GM19455 (cell line): Measurements from ENCODE around the gene MAP7D1.

Experiments
- ATAC-seq: cut with Tn5 transposase; IDR thresholded peaks from one replicate; pipeline ENCODE4 v1.9.1; 2021; ENCODE audit not compliant: unreplicated experiment

Gene MAP7D1

DNA sequence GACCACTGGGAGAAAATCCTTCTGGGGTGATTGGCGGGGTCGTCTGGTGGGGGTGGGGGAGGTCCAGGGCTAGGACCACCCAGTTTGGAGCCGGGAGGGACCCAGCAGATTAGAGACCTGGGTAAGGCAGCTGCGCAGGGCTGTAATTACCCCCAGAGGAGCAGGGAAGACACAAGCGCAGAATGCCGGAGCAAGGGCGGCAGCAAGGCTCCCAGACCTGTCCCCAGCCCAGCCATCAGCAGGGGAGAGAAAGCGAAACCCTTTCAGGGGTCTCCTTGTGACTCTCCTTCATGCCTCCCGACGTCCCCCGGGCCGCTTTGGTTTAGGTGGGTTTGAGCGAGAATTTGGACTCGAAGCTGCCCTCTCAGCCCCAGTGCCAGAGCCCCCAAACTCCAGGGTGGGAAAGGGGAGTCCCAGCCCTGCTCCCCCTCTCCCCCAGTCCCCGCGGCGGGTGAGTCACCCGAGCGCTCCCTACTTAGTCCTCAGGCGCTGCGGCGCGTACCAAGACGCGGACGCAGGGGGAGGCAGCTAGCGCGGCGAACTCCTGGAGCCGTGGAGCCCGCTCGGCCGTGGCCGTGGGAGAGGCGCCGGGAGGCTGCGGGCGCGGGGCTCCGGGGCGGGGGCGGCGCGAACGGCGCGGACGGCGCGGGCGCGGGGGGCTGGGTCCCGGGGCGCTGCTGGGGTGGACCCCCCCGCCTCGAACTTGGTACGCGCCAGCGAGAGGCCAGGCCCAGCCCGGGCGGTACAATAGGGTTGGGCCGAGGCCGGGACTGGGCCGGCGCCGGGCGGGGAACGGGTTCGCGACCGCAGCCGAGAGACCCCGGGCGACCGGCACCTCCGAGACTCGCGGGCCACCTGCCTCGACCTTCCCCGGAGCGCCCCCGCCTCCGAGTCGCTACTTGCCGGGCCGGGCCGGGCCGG, at the start of gene MAP7D1:
Gene MAP7D1, plus strand, starts transcription at position 753 of the 921 bp plus-strand sequence. CDS start 258 bp downstream, outside the sequence.
- ATAC-seq: peak; percentile 57

DNA sequence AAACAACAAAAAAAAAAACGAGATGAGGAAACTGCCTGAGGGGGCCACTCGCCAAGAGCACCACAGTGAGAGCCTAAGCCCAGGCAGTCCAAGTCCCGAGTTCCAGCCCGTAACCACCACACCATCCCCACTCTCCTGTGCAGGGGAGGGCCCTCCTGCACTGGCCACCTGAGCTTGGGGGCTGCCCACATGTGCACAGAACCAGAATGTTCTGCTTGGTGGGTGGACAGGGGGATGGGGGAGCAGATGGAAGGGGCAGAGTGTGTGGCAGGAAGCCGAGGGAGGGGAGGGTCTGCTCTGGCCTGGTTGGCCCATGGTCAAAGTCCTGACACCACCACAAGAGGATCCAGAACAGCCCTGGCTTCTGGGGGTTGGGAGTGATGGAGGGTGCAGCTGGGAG, 49.7 kb upstream of the MAP7D1 start:
- ATAC-seq: no peak

DNA sequence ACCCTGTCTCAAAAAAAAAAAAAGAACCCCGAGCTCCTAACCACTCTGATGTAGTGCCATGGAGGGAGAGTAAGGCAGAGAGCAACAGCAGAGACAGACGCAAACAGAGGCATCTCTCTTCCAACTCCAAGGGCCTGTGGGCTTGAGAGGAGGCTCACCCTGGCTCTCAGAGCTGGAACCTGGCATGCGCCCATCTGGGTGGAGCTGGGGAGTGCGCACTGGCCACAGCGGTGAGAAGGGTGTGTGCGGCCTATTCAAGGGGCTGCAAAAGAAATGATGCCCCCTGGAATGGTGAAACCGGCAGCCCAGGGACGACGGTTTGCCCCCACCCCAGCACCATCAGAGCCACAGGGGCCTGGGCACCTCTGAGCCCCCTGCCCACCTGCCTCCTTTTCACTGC, 48.6 kb upstream of the MAP7D1 start:
- ATAC-seq: no peak

DNA sequence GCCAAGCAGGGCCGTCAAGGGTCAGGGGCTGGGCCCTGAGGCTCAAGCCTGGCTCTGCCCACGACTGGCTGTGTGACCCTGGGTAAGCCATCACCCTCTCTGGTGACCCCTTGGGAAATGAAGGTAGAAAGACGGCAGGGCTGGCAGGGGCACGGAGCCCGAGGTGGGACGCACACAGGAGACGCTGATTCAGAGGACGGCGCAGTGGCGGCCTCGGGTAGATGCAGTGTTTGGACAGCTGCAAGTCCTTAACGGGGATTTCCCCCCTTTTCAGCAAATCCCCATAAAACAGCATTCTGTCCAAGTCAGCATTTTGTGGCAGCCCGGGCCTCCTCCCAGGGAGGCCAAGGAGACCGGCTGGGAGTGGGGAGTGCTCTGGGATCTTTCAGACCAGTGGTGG, 47.6 kb upstream of the MAP7D1 start:
- ATAC-seq: no peak

DNA sequence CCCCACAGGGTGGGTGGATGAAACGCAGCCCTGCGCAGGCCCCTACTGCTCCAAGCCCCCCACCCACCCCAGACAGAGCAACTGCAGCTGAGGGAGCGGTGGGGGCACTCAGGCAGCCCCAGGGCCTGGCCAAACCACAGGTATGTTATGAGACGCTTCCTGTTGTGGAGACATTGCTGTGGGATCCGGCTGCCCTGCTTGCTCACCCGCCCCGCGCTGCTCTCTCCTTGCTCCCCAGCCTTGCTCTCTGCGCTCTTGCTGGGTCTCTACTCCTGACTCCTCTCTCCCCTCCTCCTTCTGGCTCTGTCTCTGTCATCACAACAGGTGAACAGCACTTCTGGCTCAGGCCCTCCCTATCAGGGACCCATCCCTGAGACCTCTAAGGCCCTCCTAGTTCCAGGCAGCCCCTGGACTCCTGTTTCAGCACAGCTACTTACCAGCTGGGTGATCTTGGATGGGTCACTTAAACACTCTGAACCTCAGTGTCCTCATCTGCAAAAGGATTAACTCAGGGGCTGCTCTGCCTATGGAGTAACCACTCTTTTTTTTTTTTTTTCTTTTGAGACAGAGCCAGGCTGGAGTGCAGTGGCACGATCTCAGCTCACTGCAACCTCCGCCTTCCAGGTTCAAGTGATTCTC, 46.8 kb upstream of the MAP7D1 start:
- ATAC-seq: no peak

DNA sequence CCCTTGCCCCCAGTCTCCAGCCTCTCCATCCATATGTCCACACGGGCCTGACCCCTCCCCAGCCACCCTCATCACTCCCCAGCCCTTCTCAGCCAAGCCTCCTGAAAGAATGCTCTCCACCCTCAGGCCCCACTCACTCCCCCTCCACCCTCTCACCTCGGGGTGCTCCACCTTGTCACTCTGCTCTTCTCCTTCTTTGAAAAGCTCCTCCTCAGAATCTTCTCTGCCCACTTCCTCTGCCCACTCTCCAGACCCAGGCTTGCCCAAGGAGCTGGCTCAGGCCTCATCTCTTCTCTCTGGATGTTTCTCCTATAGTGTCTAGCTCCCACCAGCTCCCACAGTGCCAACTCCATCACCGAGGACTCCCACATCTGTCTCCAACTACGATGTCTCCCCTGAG, 44.8 kb upstream of the MAP7D1 start:
- no peak for ATAC-seq

DNA sequence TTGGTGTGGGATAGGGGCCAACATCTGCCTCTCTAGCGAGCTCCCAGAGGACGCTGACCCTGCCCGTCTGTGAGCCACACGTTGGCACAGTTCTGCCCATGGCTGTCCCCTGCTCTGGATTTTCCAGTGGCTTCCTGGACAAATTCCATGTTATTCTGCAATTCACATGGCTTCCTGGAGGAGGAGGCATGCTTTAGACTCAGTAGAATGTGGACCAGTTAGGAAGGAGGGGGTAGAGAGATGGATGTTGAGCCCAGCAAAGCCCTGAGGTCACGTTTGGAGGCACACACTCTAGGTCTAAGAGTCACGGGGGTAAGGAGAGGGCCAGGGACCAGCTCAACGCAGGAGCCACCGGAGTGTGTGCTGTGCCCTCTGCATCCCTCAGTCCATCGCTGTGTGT, 43.1 kb upstream of the MAP7D1 start:
- ATAC-seq: no peak

DNA sequence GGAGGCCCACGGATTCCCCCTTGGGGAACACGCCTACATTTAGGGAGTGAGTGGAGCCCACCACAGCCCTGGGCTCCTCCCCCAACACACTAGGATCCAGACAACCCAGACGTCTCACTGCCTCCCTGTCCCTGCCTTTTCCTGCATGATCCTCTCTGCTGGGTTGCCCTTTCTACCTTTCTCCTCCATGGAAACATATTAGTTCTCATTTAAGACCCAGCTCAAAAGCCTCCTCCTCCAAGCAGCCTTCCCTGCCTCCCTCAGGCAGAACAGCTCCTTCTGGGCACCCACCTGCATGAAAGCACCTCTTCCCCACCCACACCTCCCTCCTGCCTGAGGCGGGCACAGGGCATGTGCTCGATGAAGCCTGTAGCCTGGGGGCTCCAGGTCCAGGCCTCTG, 41.6 kb upstream of the MAP7D1 start:
- no peak for ATAC-seq

DNA sequence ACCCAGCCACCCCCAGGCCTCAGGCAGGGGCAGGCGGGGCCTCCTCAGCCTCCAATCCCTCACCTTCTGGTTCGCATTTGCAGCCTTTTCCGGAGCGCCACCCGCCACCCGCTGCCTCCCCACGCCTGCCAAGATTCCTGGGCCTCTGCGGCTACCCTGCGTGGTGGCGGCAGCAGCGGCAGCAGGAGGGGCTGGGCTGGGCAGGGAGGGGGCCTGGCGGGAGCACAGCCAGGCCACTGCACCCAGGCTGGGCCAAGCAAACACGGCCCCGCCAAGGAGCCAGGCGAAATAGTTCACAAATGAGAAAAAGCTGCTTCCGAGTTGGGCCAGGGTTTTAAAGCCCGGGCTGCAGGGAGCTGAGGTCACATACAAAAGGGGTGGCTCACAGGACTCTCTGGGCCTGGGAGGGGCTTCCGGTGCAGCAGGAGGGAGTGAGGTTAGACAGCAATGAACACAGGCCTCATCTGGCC, 40.7 kb upstream of the MAP7D1 start:
- ATAC-seq: no peak

DNA sequence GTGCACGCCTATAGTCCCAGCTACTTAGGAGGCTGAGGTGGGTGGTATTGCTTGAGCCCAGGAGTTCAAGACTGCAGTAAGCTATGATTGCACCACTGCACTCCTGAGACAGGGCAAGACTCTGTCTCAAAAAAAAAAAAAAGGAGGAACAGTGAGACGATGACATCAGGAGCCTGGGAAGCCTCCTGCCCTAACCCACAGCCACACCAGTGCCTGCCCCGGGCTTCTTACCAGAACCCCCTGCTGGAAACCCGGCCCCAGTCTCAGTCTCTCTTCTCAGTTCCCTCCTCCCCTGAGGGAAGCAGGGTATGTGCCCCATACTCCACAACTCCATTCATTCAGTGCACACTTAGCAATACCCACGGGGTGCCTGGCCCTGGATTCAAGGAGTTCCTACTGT, 40.0 kb upstream of the MAP7D1 start:
- no peak for ATAC-seq

DNA sequence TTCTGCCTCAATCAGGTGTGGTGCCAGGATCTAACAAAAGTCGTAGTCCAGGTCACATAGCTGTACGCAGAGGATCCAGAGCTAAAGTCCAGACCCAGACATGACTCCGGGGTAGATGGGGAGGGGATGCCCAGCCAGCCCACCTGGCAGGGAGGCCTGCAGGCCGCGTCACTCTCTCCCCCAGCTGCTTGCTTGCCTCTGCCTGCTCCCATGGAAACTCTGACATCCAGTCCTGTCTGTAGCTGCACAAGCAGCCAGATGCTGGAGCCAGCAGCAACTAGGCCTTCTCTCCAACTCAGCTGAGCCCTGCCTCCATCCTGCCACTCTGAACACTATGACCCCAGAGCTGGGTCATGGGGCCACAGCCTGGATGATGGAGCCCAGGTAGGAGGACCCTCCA, 39.1 kb upstream of the MAP7D1 start:
- no peak for ATAC-seq

DNA sequence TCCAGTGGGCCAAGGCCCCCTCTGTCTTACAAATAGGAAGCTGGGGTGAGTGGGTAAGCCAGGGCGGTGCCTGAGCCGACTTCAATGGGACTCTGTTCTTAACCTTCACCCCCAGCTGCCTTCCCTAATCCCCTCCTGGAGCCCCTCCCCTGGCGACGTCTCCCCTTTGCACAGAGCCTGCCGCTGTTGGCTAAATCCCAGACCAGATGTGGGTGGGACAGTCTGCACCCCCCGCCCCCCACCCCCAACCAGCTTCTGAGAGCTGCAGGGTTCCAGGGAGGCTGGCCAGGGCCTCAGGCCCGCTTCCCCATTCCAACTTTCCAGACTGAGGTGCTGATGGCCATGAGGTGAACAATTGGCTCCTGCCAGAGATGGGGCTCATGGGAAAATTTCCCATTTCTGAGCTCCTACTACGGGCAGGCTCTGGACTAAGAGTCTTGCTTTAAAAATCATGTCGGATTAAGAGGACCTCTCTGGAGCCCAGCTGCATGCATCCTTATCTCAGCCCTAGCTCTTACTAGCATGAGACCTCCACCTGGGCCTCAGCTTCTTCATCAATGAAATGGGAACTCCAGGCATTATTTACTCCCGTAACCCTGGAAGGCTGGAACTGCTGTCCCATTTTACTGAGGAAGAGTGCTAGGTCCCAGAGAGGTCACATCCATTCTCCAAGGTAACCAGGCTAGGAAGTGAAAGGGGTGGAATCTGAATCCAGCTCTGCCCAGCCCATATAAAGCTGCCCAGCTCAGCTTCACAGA, 37.3 kb upstream of the MAP7D1 start:
- ATAC-seq: no peak

DNA sequence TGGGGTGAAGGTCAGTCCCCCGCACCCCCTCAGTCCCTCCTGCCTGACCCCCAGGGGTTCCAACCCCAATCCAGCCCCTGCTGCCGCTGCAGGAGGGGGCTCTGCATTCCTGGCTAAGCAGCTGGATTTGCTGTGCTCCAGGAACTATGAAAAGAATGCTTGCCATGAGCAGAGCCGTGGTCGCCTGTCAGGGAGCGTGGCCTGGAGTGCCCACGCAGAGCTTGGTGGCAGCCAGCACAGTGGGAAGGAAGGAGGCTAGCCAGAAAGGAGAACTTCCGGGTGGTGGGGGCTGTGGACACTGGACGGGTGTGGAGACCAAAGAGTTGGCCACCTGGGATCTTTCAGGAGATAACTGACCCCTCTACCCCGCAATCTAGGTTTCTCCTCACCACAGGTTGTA, 36.5 kb upstream of the MAP7D1 start:
- ATAC-seq: no peak

DNA sequence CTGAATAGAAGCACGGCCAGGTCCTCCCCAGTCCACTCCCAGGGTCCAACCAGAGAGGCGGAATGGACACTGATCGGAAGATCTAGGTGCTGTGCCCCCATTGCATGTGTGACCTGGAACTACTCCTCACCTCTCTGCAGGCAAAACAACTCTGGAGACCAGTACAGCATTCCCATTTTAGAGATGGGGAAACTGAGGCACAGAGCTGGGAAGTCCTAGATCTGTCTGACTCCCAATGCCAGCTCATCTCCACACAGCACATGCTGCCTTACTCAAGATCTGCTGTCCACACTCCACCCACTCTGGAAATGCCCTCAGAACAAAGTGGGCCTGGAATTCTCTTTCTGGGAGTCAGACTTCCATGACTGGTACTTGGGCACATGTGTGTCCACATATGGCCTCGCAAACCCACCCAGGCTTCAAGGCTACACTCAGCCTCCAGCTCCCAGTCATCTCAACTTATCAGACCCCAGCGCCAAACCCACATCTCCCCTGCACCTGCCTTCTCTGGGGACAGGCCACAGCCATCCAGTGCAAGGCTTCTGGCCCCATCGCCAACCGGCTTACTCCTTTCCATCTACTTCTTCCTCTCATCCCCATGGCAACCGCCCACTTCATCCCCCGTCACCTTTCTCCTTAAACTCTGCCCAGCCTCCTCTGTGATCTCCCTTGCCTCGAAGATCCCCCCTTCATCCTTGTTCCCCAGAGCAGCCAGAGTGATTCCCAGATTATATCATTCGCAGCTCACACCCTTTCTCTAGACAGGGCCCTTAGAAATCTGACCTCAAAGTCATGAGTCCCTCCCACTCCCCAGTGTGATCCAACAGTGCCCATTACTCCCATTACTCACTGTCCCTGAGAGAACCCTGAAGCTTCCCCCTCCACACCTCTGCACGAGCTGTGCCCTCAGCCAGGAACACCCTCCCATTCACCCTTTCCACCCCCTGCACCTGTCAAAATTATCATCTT, 33.6 kb upstream of the MAP7D1 start:
- ATAC-seq: no peak

DNA sequence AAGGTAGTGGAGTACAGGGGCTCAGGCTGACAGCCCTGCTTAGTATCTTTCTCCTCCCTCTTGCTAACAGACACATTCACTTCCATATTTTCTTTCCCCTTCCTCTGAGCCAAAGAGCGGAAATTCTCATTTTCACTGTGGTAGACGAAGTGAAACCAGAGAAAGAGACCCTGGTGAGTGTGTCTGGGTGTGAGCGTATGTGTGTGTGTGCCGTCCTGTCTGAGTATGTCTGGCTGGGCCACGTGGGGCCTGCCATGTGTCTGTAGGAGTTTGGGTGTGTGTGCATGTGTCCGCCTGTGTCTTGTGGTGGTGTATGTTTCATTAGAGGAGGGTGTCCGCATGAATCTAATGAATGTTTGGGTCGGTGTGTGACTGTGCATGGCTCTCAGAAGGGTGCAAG, 32.6 kb upstream of the MAP7D1 start:
- no peak for ATAC-seq

DNA sequence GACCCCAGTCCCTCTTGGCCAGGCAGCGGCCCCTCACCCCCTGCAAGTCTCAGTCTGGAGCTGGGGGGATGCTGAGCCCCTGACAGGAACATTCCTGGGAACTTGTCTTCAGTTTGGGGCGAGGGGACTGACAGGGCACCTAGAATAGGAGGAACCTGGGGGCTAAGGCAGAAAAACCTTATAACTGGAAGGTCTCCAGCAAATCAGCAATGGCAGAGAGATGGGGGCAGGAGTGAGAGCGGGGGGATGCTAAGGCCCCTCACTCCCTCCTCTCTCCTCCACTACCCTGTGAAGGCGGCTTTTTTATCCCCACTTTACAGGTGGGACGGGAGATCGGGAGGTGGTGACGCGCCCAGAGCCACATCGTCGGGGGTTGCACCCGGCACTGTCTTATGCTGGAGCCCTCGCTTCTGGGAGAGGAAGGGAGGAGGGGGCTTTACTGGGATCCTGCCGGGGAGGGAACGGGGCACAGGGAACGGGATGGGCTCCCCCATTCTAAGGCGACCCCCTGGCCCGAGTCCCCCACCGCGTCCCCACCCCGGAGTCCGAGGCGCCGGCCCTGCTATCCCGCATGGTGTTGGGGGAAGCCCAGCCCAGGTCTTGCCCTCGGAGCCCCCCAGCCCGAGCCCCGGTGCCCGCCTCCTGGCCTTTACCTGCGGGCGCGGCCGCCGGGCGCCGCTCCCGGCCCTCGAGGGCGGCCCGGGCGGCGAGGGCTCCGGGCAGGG, 31.4 kb upstream of the MAP7D1 start:
- no peak for ATAC-seq

DNA sequence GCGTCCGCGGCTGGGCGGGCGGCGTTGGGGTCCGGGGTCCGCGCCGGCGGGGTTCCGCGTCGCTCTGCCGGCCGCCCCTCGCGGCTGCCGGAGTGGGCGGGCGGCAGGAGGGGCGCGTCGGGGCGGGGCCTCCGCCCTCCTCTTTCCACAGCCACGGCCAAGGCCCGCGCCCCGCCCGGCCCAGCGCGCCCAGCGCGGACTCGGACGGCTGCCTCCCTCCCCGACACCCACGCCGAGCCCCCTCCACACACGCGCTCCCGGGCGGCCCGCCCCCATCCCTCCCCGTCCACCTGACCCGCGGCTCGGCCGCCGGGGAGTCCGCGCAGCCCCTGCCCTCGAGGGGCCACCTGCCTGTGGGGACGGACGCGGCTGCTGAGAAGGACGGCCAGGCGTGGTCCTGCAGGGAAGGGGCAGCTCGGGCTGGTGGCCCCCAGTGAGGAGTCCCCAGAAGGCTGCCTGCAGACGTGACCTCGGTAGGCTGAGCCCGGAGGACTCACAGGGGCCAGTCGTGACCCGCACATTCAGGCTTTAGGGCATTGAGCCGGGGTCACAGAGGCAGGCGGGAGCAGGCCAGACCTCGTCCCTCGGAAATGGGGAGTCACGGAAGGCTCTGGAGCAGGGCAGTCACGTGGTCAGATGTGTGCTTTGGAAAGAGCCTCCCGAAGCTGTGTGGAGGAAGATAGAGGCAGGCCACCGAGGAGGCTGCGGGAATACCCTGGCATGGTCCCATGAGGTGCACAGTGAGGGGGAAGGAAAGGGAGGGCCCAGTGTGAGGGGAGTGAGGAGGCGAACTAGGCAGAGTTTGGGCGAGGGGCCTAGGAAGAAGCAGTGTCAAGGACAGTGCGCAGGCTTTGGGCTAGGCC, 30.6 kb upstream of the MAP7D1 start, which contains the start of gene COL8A2:
Gene COL8A2, minus strand, starts transcription at position 94 of the 863 bp plus-strand sequence. CDS start 24,980 bp downstream, outside the sequence.
- no peak for ATAC-seq

DNA sequence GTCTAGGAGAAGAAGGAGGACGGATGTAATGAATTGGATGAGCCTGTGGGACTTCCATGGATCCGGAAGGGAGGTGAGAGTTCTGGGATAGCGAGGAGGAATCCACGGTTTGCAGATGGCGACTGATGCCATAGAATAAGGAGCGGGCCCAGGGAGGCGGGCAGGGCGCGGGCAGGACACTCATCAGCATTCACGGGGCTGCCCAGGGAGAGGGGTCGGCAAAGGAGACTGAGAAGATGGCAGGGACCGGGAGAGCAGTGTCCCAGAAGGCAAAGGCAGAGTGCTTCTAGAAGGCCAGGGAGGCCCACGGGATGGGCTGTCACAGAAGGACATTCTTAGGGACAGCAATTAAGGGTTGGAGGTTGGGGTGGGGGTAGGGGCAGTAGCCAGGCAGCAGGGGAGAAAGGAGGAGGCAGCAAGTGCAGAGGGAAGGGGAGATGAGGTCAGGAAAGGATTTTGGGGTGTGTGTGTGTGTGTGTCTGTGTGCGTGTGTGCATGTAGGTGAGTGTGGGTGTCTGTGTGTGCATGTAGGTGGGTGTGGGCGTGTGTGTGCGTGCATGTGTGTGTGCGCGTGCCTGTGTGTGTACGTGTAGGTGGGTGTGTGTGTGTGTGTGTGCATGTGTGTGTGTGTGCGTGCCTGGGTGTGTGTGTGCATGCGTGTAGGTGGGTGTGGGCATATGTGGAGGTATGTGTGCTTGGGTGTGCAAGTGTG, 29.8 kb upstream of the MAP7D1 start:
- no peak for ATAC-seq
